ENCODE data around the gene OR7G1.

GRCh38 chr19:9109959-9110358 is 5.6 kb downstream of the OR7G1 start:
- TF ChIP-seq CTCF (IDR thresholded peaks at IDR 0.05 in 4 of 5, conservative IDR thresholded peaks at IDR 0.05 in 1 of 5) (no peak), POLR2A (IDR thresholded peaks at IDR 0.05) (no peak)

Measured in gastrocnemius medialis (tissue), 4 donors.